T47D (cell line): ENCODE data around the gene SH3PXD2B.

Source experiments
- DNase-seq, 2 experiments: peaks; one replicate each; pipeline versions ENCODE4 v3.0.0 to v3.0.0-alpha.2; 2011 to 2012; ENCODE audit warnings: low read depth in 1 of 2, low spot score in 1 of 2
- JUND ChIP-seq: IDR thresholded peaks from 2 replicates; pipeline ENCODE4 v1.6.1; 2012; ENCODE audit warnings: low read depth
- in situ Hi-C: cut with HindIII; loops from 2 replicates; pipeline ENCODE4 v1.10.0; 2016; ENCODE audit warnings: low sequenced_read_pairs, low pct_unique_long_range_greater_than_20kb

The SH3PXD2B gene

GRCh38 chr5:172454358-172455086 lies at the start of gene SH3PXD2B:
TSS of gene SH3PXD2B (minus strand) at chr5:172454525. CDS start at chr5:172454352, 173 bp downstream.
- DNase-seq = peak; percentile 49 to 51
- in situ Hi-C loops = no loop called here
- TF ChIP-seq JUND = no peak

- peak; percentile 23 to 52 for DNase-seq
- TF ChIP-seq JUND = no peak
- in situ Hi-C loops = no loop called here
Observed at GRCh38 chr5:172502969-172503368, 48.6 kb upstream of the SH3PXD2B start.

DNA sequence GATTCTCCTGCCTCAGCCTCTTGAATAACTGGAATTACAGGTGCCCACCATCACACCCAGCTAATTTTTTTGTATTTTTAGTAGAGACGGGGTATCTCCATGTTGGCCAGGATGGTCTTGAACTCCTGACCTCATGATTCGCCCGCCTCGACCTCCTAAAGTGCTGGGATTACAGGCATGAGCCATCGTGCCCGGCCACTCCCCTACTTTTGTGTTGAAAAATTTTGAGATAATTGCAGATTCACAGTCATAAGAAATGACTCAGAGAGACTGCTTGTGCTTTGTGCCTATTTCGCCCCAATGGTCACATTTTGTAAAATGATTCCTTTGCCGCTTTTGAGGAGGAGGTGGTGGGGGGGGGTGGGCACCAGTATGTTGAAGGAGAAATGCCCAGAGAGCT lies 48.1 kb upstream of the SH3PXD2B start:
- in situ Hi-C loops = no loop called here
- no peak for TF ChIP-seq JUND
- DNase-seq = no peak

- TF ChIP-seq JUND = no peak
- in situ Hi-C loops = no loop called here
- no peak for DNase-seq
Observed at GRCh38 chr5:172501708-172502320, 47.5 kb upstream of the SH3PXD2B start.

DNA sequence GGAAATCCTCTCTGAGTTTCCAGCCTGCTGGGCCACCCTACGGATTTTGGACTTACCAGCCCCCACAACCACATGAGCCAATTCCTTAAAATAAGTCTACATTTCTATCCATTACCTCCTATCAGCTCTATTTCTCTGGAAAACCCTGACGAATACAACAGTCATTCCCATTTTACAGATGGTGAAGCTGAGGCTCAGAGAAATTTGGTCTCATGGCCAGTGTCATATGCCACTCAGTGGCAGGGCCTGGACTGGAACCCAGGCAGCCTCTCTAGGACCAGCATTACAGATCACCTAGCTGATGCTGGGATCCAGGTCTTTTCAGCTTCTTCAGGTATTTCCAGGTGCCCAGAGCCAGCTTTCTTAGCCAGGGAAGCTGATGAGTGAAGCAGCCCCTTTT lies 45.0 kb upstream of the SH3PXD2B start:
- in situ Hi-C loops = no loop called here
- no peak for TF ChIP-seq JUND
- no peak for DNase-seq

DNA sequence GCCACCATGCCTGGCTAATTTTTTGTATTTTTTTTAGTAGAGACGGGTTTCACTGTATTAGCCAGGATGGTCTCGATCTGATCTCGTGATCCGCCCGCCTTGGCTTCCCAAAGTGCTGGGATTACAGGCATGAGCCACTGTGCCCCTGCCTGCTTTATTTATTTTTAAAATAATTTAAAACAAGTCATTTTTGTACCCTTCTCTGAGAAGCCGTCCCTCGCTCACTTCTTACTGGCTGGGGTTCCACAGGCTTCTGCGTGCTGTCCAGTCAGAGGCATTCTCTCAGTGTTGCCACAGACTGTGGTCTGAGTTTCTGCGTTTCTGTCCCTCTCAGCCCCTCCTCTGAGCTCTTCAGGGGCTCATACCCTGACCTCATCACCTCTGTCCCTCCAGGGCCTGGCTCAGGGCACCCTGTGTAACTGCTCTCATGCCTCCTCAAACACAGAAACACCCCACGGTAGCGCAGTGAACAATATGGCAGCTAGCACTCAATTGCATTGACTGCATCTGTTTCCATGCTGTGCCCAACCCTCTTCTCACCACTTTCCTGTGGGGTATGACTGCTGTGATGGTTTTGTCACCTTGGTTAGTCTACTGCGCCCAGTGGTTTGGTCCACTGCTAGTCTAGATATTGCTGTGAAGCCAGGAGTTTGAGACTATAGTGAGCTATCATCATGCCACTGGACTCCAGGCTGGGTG lies 44.3 kb upstream of the SH3PXD2B start:
- in situ Hi-C loops = no loop called here
- no peak for TF ChIP-seq JUND
- DNase-seq = no peak

- in situ Hi-C loops = no loop called here
- no peak for TF ChIP-seq JUND
Observed at GRCh38 chr5:172497591-172498255, 43.4 kb upstream of the SH3PXD2B start.

DNA sequence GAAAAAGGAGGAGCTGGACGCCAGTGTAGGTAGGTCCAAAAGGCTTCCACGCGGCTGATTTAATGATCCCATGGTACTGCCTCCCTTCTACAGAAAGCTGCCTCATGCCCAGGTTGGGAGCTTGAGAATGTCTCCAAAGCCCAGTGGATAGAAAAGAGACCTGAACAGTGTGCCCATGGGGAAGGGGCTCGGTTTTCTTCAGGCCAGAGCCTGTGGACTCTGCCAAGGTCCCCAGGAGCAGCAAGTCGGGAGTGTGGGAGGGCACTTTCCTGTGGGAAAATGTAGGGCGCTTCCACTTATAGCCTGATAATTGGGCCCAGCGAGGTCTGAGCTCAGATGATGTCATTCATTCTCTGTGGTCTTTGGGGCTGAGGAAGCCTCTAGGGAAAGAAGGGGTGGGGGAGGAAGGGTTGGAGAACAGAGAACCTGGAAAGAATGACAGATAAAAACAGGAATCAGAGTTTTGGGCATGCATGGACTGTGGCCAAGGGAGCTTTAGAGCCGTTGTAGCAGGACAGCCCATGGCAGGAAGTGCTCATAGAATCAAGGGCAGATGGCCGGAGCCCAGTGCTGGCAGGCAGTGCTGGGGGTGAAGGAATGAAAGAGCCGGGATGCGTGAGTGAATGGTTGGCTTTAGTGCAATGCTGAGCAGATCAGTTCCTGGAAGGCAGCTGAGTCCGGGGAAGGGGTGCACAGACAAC lies 42.5 kb upstream of the SH3PXD2B start:
- no peak for DNase-seq
- TF ChIP-seq JUND = no peak
- in situ Hi-C loops = no loop called here

More at GRCh38 chr5:172497591-172498255, 43.4 kb upstream of the SH3PXD2B start:
- DNase-seq = no peak

DNA sequence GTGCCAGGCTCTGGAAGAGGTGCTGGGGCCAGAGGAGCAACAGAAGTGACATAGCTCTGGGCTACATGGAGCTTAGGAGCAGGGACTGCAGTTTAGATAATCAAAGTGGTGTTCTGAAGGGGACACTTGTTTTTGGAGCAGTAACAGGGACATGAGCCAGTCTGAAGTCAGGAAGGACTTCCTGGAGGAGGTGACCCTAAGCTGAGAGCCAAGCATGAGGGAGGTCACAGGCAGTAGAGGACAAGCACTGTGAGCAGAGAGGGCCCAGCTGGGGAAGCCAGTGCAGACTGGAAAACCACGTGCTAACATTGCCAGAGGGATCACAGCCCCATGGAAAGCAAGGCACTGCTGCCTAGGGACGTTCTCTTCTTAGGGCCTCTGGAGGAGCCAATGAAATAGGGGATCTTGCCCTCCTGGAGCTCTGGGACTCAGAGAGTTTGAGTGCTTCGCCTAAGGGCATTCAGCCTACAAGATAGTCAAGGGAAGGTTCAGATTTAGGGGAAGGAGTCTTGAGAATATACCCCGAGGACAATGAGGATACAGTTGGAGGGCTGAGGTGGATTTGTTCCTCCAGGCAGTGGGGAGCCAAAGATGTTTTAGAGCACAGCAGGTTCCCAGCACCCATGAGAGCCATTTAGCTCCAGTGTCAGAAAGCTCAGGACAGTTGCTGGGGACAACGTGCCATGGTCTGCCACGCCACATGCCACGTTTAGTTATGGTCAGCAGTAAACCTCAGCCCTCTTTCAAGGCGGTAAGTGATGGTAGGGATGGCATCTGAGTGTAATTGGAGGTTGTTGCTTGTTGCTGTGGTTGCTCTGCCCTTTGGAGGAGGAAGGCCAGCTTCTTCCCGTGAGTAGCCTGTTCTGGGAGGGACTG lies 40.5 kb upstream of the SH3PXD2B start:
- in situ Hi-C loops = no loop called here
- DNase-seq = no peak

GRCh38 chr5:172493906-172494305 lies 39.6 kb upstream of the SH3PXD2B start:
- in situ Hi-C loops = no loop called here
- TF ChIP-seq JUND = no peak
- no peak for DNase-seq

More for the DNA sequence above, 40.5 kb upstream of the SH3PXD2B start:
- no peak for TF ChIP-seq JUND

GRCh38 chr5:172493461-172493860 lies 39.1 kb upstream of the SH3PXD2B start:
- no peak for TF ChIP-seq JUND
- in situ Hi-C loops = no loop called here
- DNase-seq = no peak

GRCh38 chr5:172493002-172493401 lies 38.7 kb upstream of the SH3PXD2B start:
- in situ Hi-C loops = no loop called here
- DNase-seq = no peak
- no peak for TF ChIP-seq JUND
